PC-3 (cell line): Measurements from ENCODE around the gene ZFYVE19. TPM values are rescaled to one million over a fixed set of nuclear protein-coding genes. Genes with fewer than 3 reads are reported as not detected.

Source experiments
- ATAC-seq: fragments of 200-7000 bp; cut with Tn5 transposase; 2 replicates; pipeline ENCODE4 v1.9.1; 2020; ENCODE audit warnings: mild to moderate bottlenecking, moderate library complexity
- BruUV-seq: library from RNA; stranded (reverse); fragments of 400-500 nt; replicated peaks from 2 replicates; lab custom pipeline; 2021; lab: Mats Ljungman, UMichigan
- CTCF ChIA-PET: fragments of 300-600 bp; sonication (Branson Sonifier 250); formaldehyde crosslinking; loops from one replicate; lab custom pipeline; 2022; ENCODE audit warnings: antibody characterized with exemption; lab: Charles Lee
- POLR2A ChIA-PET: fragments of 300-600 bp; sonication (Branson Sonifier 250); formaldehyde crosslinking; loops from one replicate; lab custom pipeline; 2022; ENCODE audit warnings: antibody characterized with exemption; ENCODE audit not compliant: unreplicated experiment; lab: Charles Lee
- DNase-seq: peaks from one replicate; pipeline ENCODE4 v3.0.0-alpha.2; 2015
- H2AFZ ChIP-seq: fragments of 300-600 bp; sonication (generic); 2 replicates; pipeline ENCODE4 v1.6.0; 2016; ENCODE audit warnings: antibody characterized with exemption, low read length
- H3F3A ChIP-seq: fragments of 300-600 bp; sonication (generic); one replicate; pipeline ENCODE4 v1.6.0; 2017; ENCODE audit warnings: antibody characterized with exemption, low read length, control low read depth, mild to moderate bottlenecking; ENCODE audit not compliant: unreplicated experiment
- H3K27ac ChIP-seq: fragments of 300-600 bp; sonication (generic); 2 replicates; pipeline ENCODE4 v1.5.1; 2016; ENCODE audit warnings: mild to moderate bottlenecking, low read length
- H3K27me3 ChIP-seq: fragments of 300-600 bp; sonication (generic); 2 replicates; pipeline ENCODE4 v1.6.1; 2016; ENCODE audit warnings: low read length, mixed read lengths
- H3K36me3 ChIP-seq: fragments of 300-600 bp; sonication (generic); 2 replicates; pipeline ENCODE4 v1.6.1; 2016; ENCODE audit warnings: low read depth, mixed run types, low read length, mixed read lengths
- H3K4me1 ChIP-seq: fragments of 300-600 bp; sonication (generic); 2 replicates; pipeline ENCODE4 v1.5.1; 2016; ENCODE audit warnings: low read length; ENCODE audit not compliant: insufficient read depth
- H3K4me2 ChIP-seq: fragments of 300-600 bp; sonication (generic); 2 replicates; pipeline ENCODE4 v1.6.0; 2016; ENCODE audit warnings: low read length
- H3K4me3 ChIP-seq: fragments of 300-600 bp; sonication (generic); 2 replicates; pipeline ENCODE4 v1.5.1; 2016; ENCODE audit warnings: mild to moderate bottlenecking, low read length, mixed read lengths
- H3K79me2 ChIP-seq: fragments of 300-600 bp; sonication (generic); 2 replicates; pipeline ENCODE4 v1.6.1; 2017; ENCODE audit warnings: low read length, mixed read lengths
- H3K9ac ChIP-seq: fragments of 300-600 bp; sonication (generic); 2 replicates; pipeline ENCODE4 v1.6.0; 2016; ENCODE audit warnings: mild to moderate bottlenecking, low read length
- H3K9me2 ChIP-seq: fragments of 300-600 bp; sonication (generic); replicated peaks from 2 replicates; pipeline ENCODE4 v1.6.1; 2016; ENCODE audit warnings: mixed run types, low read length, mixed read lengths
- H3K9me3 ChIP-seq: fragments of 300-600 bp; sonication (generic); 2 replicates; pipeline ENCODE4 v1.6.1; 2016; ENCODE audit warnings: low read length, mixed read lengths
- H4K20me1 ChIP-seq: fragments of 300-600 bp; sonication (generic); 2 replicates; pipeline ENCODE4 v1.6.1; 2016; ENCODE audit warnings: low read length, mixed read lengths
- CTCF ChIP-seq: fragments of 300-600 bp; sonication (generic); conservative IDR thresholded peaks from 2 replicates; pipeline ENCODE4 v1.5.1; 2017; ENCODE audit warnings: antibody characterized with exemption, low read depth, mild to moderate bottlenecking, low read length
- EZH2 ChIP-seq: fragments of 300-600 bp; sonication (generic); IDR thresholded peaks from one replicate; pipeline ENCODE4 v1.6.1; 2017; ENCODE audit warnings: antibody characterized with exemption, mild to moderate bottlenecking, low read length; ENCODE audit not compliant: unreplicated experiment
- EZH2phosphoT487 ChIP-seq: fragments of 300-600 bp; sonication (generic); IDR thresholded peaks from 2 replicates; pipeline ENCODE4 v1.6.1; 2018; ENCODE audit warnings: mild to moderate bottlenecking, antibody characterized with exemption, low read length, borderline replicate concordance
- intact Hi-C: fragments of 100-400 bp; cut with micrococcal nuclease; formaldehyde crosslinking; loops from 2 replicates; pipeline ENCODE4 v1.9.0; 2023
- total RNA-seq: library from RNA; depleted of rRNA; stranded (reverse); fragments of >200 nt; gene quantifications from 2 replicates; pipeline ENCODE4 v1.2.3, GENCODE V29; 2014

Gene ZFYVE19
- total RNA-seq, 1 experiment from 2014 or later, result 32.3 TPM

GRCh38 chr15:40787991-40788390, 18.9 kb upstream of the ZFYVE19 start:
- H3K79me2 ChIP-seq, result peaks cover 67% of the 10 kb centered on the region
- H3K4me1 ChIP-seq, result peaks cover 58% of the 10 kb centered on the region
- peak overlapping the region; percentile 72 for H3K4me2 ChIP-seq
- CTCF ChIA-PET, result interaction anchor here (0.8 to 1.4 kb wide), 4 partner anchors 56 to 104 kb away, joined by 3 to 7 read pairs (median 4); partner anchors contain the start of gene SPINT1
- H3K9ac ChIP-seq, result peak overlapping the region; percentile 61
- BruUV-seq, result no TSS peak
- no peaks in the 10 kb centered on the region for H3K36me3 ChIP-seq
- H3K9me3 ChIP-seq, result no peaks in the 10 kb centered on the region
- H2AFZ ChIP-seq, result no peak overlapping the region
- H3K27me3 ChIP-seq, result no peaks in the 10 kb centered on the region
- no peaks in the 10 kb centered on the region for H4K20me1 ChIP-seq
- H3K9me2 ChIP-seq, result no peaks in the 10 kb centered on the region
- intact Hi-C loops, result loop anchor here (1.0 to 5.0 kb wide), 3 partner anchors 69 to 196 kb away; partner anchors contain the start of genes KNL1 and VPS18
- peaks cover 12% of the 10 kb centered on the region for H3F3A ChIP-seq
- peak overlapping the region; percentile 94 for H3K27ac ChIP-seq
- DNase-seq (no peak), ATAC-seq (peak; percentile 8)
- TF ChIP-seq CTCF, result no peak
- no peak for TF ChIP-seq EZH2phosphoT487
- TF ChIP-seq EZH2, result no peak
- H3K4me3 ChIP-seq, result peak overlapping the region; percentile 29
- POLR2A ChIA-PET, result interaction anchor here (0.6 kb wide), 2 partner anchors 38 to 60 kb away, joined by 3 to 5 read pairs; no protein-coding TSS in a partner anchor

GRCh38 chr15:40789119-40789518, 17.8 kb upstream of the ZFYVE19 start:
- ATAC-seq, result no peak

More at GRCh38 chr15:40789119-40789518, 17.8 kb upstream of the ZFYVE19 start:
- H3K36me3 ChIP-seq, result no peaks in the 10 kb centered on the region
- ChIA-PET POLR2A (no interaction called here), CTCF (no interaction called here)
- no peak for DNase-seq
- H3K9ac ChIP-seq, result no peak overlapping the region
- peaks cover 68% of the 10 kb centered on the region for H3K4me1 ChIP-seq
- no peak overlapping the region for H3K4me2 ChIP-seq
- H2AFZ ChIP-seq, result no peak overlapping the region
- TF ChIP-seq EZH2, result no peak
- TF ChIP-seq CTCF, result no peak
- TF ChIP-seq EZH2phosphoT487, result no peak
- H3K79me2 ChIP-seq, result peaks cover 58% of the 10 kb centered on the region
- H3K27ac ChIP-seq, result peak overlapping the region; percentile 94
- H3K4me3 ChIP-seq, result no peak overlapping the region
- H3K9me3 ChIP-seq, result no peaks in the 10 kb centered on the region
- H4K20me1 ChIP-seq, result no peaks in the 10 kb centered on the region
- no peaks in the 10 kb centered on the region for H3K9me2 ChIP-seq
- intact Hi-C loops, result loop anchor here (5.0 kb wide), 2 partner anchors 103 to 197 kb away; partner anchors contain the start of genes KNL1 and VPS18
- H3K27me3 ChIP-seq, result no peaks in the 10 kb centered on the region
- peaks cover 12% of the 10 kb centered on the region for H3F3A ChIP-seq
- BruUV-seq, result no TSS peak
